Measurements from ENCODE around the gene SYT12. TPM values are rescaled to one million over a fixed set of nuclear protein-coding genes. Genes with fewer than 3 reads are reported as not detected.
"Not testable (repeated sequence)": the region's sequence is repeated elsewhere in the genome, so short reads cannot be mapped to it uniquely, and the experiment has no call there.

SYT12 gene
- total RNA-seq, 1 donor from 2014 or later, result 0.62 TPM

- no peak for DNase-seq
Observed at GRCh38 chr11:66999555-66999954, 23.4 kb upstream of the SYT12 start.

GRCh38 chr11:67001332-67001731 lies 21.6 kb upstream of the SYT12 start:
- DNase-seq, result no peak

- DNase-seq, result no peak
Observed at GRCh38 chr11:67002297-67002913, 20.5 kb upstream of the SYT12 start.

GRCh38 chr11:67002921-67003411 lies 20.0 kb upstream of the SYT12 start:
- no peak for DNase-seq

- DNase-seq, result not testable (repeated sequence)
Observed at GRCh38 chr11:67005200-67005599, 17.7 kb upstream of the SYT12 start.

- DNase-seq, result no peak
Observed at GRCh38 chr11:67006029-67006884, 16.7 kb upstream of the SYT12 start.

- DNase-seq, result no peak
Observed at GRCh38 chr11:67007126-67007525, 15.8 kb upstream of the SYT12 start.

- no peak for DNase-seq
Observed at GRCh38 chr11:67010296-67010905, 12.5 kb upstream of the SYT12 start.

GRCh38 chr11:67013511-67014045 lies 9.4 kb upstream of the SYT12 start:
- no peak for DNase-seq

GRCh38 chr11:67014343-67014742 lies 8.6 kb upstream of the SYT12 start:
- no peak for DNase-seq

- no peak for DNase-seq
Observed at GRCh38 chr11:67015048-67015447, 7.9 kb upstream of the SYT12 start.

- no peak for DNase-seq
Observed at GRCh38 chr11:67016550-67016949, 6.4 kb upstream of the SYT12 start.

- no peak for DNase-seq
Observed at GRCh38 chr11:67020949-67021348, 2.0 kb upstream of the SYT12 start.

- DNase-seq, result peak; percentile 49
Observed at GRCh38 chr11:67022341-67022933, 497 bp upstream of the SYT12 start.

GRCh38 chr11:67023957-67024353 lies 1.0 kb downstream of the SYT12 start:
- no peak for DNase-seq

GRCh38 chr11:67024410-67024809 lies 1.5 kb downstream of the SYT12 start:
- DNase-seq, result no peak

- DNase-seq, result no peak
Observed at GRCh38 chr11:67024966-67025365, 2.0 kb downstream of the SYT12 start.

GRCh38 chr11:67025750-67026149 lies 2.8 kb downstream of the SYT12 start:
- DNase-seq, result no peak

GRCh38 chr11:67026941-67027340 lies 4.0 kb downstream of the SYT12 start:
- DNase-seq, result no peak

- no peak for DNase-seq
Observed at GRCh38 chr11:67027483-67027930, 4.6 kb downstream of the SYT12 start.

GRCh38 chr11:67027943-67028542 lies 5.1 kb downstream of the SYT12 start:
- no peak for DNase-seq

GRCh38 chr11:67029146-67029545 lies 6.2 kb downstream of the SYT12 start:
- DNase-seq, result no peak

Measured in occipital lobe (tissue), 2 donors.